ENCODE results near the gene ARPC1B. TPM values are rescaled to one million over a fixed set of nuclear protein-coding genes. Genes with fewer than 3 reads are reported as not detected.

Gene ARPC1B
- polyA plus RNA-seq, 1 of the 3 experiments (the other 2 are of a cell fraction) = 836 TPM

- TF ChIP-seq EZH2phosphoT487 (IDR thresholded peaks at IDR 0.05; ENCODE audit: borderline replicate concordance, low read depth) (no peak), MEF2A (IDR thresholded peaks at IDR 0.05; ENCODE audit: borderline replicate concordance, low read depth) (no peak)
Observed at GRCh38 chr7:99392659-99393354, 18.3 kb downstream of the ARPC1B start (continued).

- peaks cover 46% of the 10 kb centered on the region for H4K20me1 ChIP-seq (ENCODE audit: insufficient read depth)
- peak overlapping the region in 1 of 2 experiments; percentile 41; a peak in 2 of 4 replicates for H3K4me3 ChIP-seq (ENCODE audit: low read depth in 2 of 2, low read length in 1 of 2)
- ChIA-PET POLR2A (interaction anchor here (0.7 to 10.2 kb wide), 10 partner anchors 10 to 708 kb away, joined by 3 to 102 read pairs (median 5); partner anchors contain the start of genes AP4M1, BUD31, MCM7 and PDAP1), CTCF (interaction anchor here (0.9 to 3.2 kb wide), 6 partner anchors 9 to 81 kb away, joined by 3 to 11 read pairs (median 4); no protein-coding TSS in a partner anchor)
- peaks cover 18% of the 10 kb centered on the region; the same call in 1 of the 2 replicates for H3K79me2 ChIP-seq (ENCODE audit: insufficient read depth)
- H3K4me2 ChIP-seq = peak overlapping the region; percentile 30; the same call in 1 of the 2 replicates
- peak; percentile 96 for DNase-seq
- H3K27ac ChIP-seq (ENCODE audit: low read depth in 2 of 2, low read length in 1 of 2) = peak overlapping the region in 1 of 2 experiments; percentile 67; a peak in 2 of 4 replicates
- TF ChIP-seq MXI1 (IDR thresholded peaks at IDR 0.05; ENCODE audit: low read depth, low read length) (peak; percentile 93), FOSL2 (IDR thresholded peaks at IDR 0.05; ENCODE audit: borderline replicate concordance, low read depth) (no peak), USF2 (IDR thresholded peaks at IDR 0.05; ENCODE audit: borderline replicate concordance, low read depth, low read length) (peak; percentile 20; the same call in 1 of the 2 replicates), JUND (IDR thresholded peaks at IDR 0.05) (0 out of 2 replicates have a peak, but pooled peaks have one; percentile 1), CHD2 (IDR thresholded peaks at IDR 0.05; ENCODE audit: low read length, partially characterized antibody) (peak; percentile 25), REST (IDR thresholded peaks at IDR 0.05; ENCODE audit: low read depth, low read length) (no peak)
- TF ChIP-seq, protein P1, sequence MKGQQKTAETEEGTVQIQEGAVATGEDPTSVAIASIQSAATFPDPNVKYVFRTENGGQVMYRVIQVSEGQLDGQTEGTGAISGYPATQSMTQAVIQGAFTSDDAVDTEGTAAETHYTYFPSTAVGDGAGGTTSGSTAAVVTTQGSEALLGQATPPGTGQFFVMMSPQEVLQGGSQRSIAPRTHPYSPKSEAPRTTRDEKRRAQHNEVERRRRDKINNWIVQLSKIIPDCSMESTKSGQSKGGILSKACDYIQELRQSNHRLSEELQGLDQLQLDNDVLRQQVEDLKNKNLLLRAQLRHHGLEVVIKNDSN (IDR thresholded peaks at IDR 0.05; ENCODE audit: borderline replicate concordance, low read depth) = peak; percentile 50; the same call in 1 of the 2 replicates
- TF ChIP-seq, protein P2, sequence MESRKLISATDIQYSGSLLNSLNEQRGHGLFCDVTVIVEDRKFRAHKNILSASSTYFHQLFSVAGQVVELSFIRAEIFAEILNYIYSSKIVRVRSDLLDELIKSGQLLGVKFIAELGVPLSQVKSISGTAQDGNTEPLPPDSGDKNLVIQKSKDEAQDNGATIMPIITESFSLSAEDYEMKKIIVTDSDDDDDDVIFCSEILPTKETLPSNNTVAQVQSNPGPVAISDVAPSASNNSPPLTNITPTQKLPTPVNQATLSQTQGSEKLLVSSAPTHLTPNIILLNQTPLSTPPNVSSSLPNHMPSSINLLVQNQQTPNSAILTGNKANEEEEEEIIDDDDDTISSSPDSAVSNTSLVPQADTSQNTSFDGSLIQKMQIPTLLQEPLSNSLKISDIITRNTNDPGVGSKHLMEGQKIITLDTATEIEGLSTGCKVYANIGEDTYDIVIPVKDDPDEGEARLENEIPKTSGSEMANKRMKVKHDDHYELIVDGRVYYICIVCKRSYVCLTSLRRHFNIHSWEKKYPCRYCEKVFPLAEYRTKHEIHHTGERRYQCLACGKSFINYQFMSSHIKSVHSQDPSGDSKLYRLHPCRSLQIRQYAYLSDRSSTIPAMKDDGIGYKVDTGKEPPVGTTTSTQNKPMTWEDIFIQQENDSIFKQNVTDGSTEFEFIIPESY (IDR thresholded peaks at IDR 0.05; ENCODE audit: borderline replicate concordance, low read depth) = 0 out of 2 replicates have a peak, but pooled peaks have one; percentile 9
- H3F3A ChIP-seq (replicated peaks; ENCODE audit: insufficient read depth) = peaks cover 78% of the 10 kb centered on the region
- H3K36me3 ChIP-seq (replicated peaks in 1 of 2; ENCODE audit: control insufficient read depth in 1 of 2, insufficient read depth in 2 of 2, low read length in 1 of 2) = peaks cover 60 to 63% of the 10 kb centered on the region in 2 experiments
- no peak overlapping the region for H3K9ac ChIP-seq
- no peaks in the 10 kb centered on the region for H3K9me2 ChIP-seq
- no peaks in the 10 kb centered on the region for H3K9me3 ChIP-seq
- 71% methylated on average over 29 of the region's 30 CpGs for WGBS (ENCODE audit: low lambda C conversion rate)
- no peak overlapping the region for H2AFZ ChIP-seq (ENCODE audit: low read depth)
- peaks cover 0 to 17% of the 10 kb centered on the region in 2 experiments; a peak in 1 of 4 replicates for H3K4me1 ChIP-seq (ENCODE audit: control insufficient read depth in 1 of 2, insufficient read depth in 2 of 2, low read depth in 1 of 2, low read length in 1 of 2)
- H3K27me3 ChIP-seq (ENCODE audit: insufficient read depth) = no peaks in the 10 kb centered on the region
Observed at GRCh38 chr7:99393355-99394187, 19.0 kb downstream of the ARPC1B start.

Measured in SK-N-SH (cell line).